A673 (cell line): ENCODE data around the gene SHANK3. TPM values are rescaled to one million over a fixed set of nuclear protein-coding genes. Genes with fewer than 3 reads are reported as not detected.

Experiments
- BruUV-seq: library from RNA; stranded (reverse); fragments of 400-500 nt; replicated peaks from 2 replicates; lab custom pipeline; 2021; lab: Mats Ljungman, UMichigan
- CTCF ChIA-PET: fragments of 300-600 bp; sonication (Branson Sonifier 250); formaldehyde crosslinking; loops from one replicate; lab custom pipeline; 2022; ENCODE audit warnings: antibody characterized with exemption; lab: Charles Lee
- POLR2A ChIA-PET: fragments of 300-600 bp; sonication (Branson Sonifier 250); formaldehyde crosslinking; loops from one replicate; lab custom pipeline; 2022; ENCODE audit warnings: antibody characterized with exemption; ENCODE audit not compliant: low non-redundant PET; lab: Charles Lee
- DNase-seq: peaks from one replicate; pipeline ENCODE4 v3.0.0-alpha.2; 2015; ENCODE audit warnings: low spot score
- H3K27ac ChIP-seq: fragments of 200-600 bp; sonication (generic); 2 replicates; pipeline ENCODE4 v1.5.1; 2016; ENCODE audit warnings: mixed run types, low read depth, mild to moderate bottlenecking, mixed read lengths, antibody characterized with exemption, low read length; ENCODE audit not compliant: poor library complexity, severe bottlenecking
- H3K27me3 ChIP-seq: fragments of 200-600 bp; sonication (generic); replicated peaks from 2 replicates; pipeline ENCODE4 v1.6.1; 2017; ENCODE audit warnings: mixed run types, low read depth, mild to moderate bottlenecking, mixed read lengths, antibody characterized with exemption, low read length; ENCODE audit not compliant: insufficient read depth, poor library complexity
- H3K36me3 ChIP-seq: fragments of 200-600 bp; sonication (generic); 2 replicates; pipeline ENCODE4 v1.6.1; 2016; ENCODE audit warnings: mixed run types, mild to moderate bottlenecking, mixed read lengths, antibody characterized with exemption, low read length; ENCODE audit not compliant: insufficient read depth, poor library complexity, severe bottlenecking
- H3K4me1 ChIP-seq: fragments of 200-600 bp; sonication (generic); 2 replicates; pipeline ENCODE4 v1.6.1; 2017; ENCODE audit warnings: mixed run types, mild to moderate bottlenecking, mixed read lengths, antibody characterized with exemption, low read length; ENCODE audit not compliant: insufficient read depth, poor library complexity, severe bottlenecking
- H3K4me3 ChIP-seq: fragments of 200-600 bp; sonication (generic); 2 replicates; pipeline ENCODE4 v1.5.1; 2016; ENCODE audit warnings: low read depth, mixed run types, mild to moderate bottlenecking, mixed read lengths, low read length; ENCODE audit not compliant: poor library complexity, severe bottlenecking
- H3K9me3 ChIP-seq: fragments of 200-600 bp; sonication (generic); 2 replicates; pipeline ENCODE4 v1.6.1; 2016; ENCODE audit warnings: mixed run types, low read depth, mild to moderate bottlenecking, mixed read lengths, antibody characterized with exemption, low read length; ENCODE audit not compliant: poor library complexity, severe bottlenecking
- CTCF ChIP-seq: fragments of 300-800, 200-600 bp; sonication (generic); conservative IDR thresholded peaks from 2 replicates; pipeline ENCODE4 v1.5.1; 2017; ENCODE audit warnings: low read depth, mild to moderate bottlenecking, antibody characterized with exemption, low read length, moderate library complexity, mixed read lengths
- EZH2 ChIP-seq: fragments of 200-600 bp; sonication (generic); IDR thresholded peaks from 2 replicates; pipeline ENCODE4 v1.6.1; 2017; ENCODE audit warnings: borderline replicate concordance, low read depth, mild to moderate bottlenecking, mixed read lengths, antibody characterized with exemption, low read length; ENCODE audit not compliant: poor library complexity, severe bottlenecking
- intact Hi-C: fragments of 100-400 bp; cut with micrococcal nuclease; formaldehyde crosslinking; loops from one replicate; pipeline ENCODE4 v1.10.0; 2022; ENCODE audit not compliant: unreplicated experiment
- total RNA-seq: library from RNA; stranded (reverse); gene quantifications from 2 replicates; pipeline ENCODE4 v1.2.3, GENCODE V29; 2021

The SHANK3 gene
- total RNA-seq, 1 experiment from 2014 or later: 4.4 TPM

- BruUV-seq: no TSS peak
- Histone ChIP-seq H3K4me1 (no peaks in the 10 kb centered on the region), H3K9me3 (no peaks in the 10 kb centered on the region), H3K36me3 (no peaks in the 10 kb centered on the region), H3K27ac (no peak overlapping the region), H3K27me3 (peaks cover 15% of the 10 kb centered on the region), H3K4me3 (no peak overlapping the region)
- POLR2A ChIA-PET: no interaction called here
- no peak for DNase-seq
- intact Hi-C loops: no loop called here
- TF ChIP-seq CTCF (no peak), EZH2 (no peak)
- CTCF ChIA-PET: interaction anchor here (0.5 kb wide), 1 partner anchor 389 kb away, joined by 3 read pairs; the partner anchor contains the start of gene DENND6B
Observed at GRCh38 chr22:50715250-50715649, 42.6 kb downstream of the SHANK3 start.

- Histone ChIP-seq H3K27me3 (peaks cover 18% of the 10 kb centered on the region), H3K4me3 (no peak overlapping the region), H3K4me1 (no peaks in the 10 kb centered on the region), H3K9me3 (no peaks in the 10 kb centered on the region), H3K36me3 (no peaks in the 10 kb centered on the region), H3K27ac (no peak overlapping the region)
- TF ChIP-seq CTCF: no peak
- no peak for TF ChIP-seq EZH2
- no TSS peak for BruUV-seq
- intact Hi-C loops: no loop called here
- CTCF ChIA-PET: interaction anchor here (0.5 kb wide), 1 partner anchor 389 kb away, joined by 3 read pairs; the partner anchor contains the start of gene DENND6B
- DNase-seq: no peak
- POLR2A ChIA-PET: no interaction called here
Observed at GRCh38 chr22:50715776-50716175, 43.2 kb downstream of the SHANK3 start.

GRCh38 chr22:50716290-50717024 is 43.8 kb downstream of the SHANK3 start:
- POLR2A ChIA-PET: no interaction called here
- CTCF ChIA-PET: no interaction called here

More at GRCh38 chr22:50716290-50717024, 43.8 kb downstream of the SHANK3 start:
- intact Hi-C loops: no loop called here
- Histone ChIP-seq H3K4me3 (no peak overlapping the region), H3K9me3 (no peaks in the 10 kb centered on the region), H3K27ac (no peak overlapping the region), H3K4me1 (no peaks in the 10 kb centered on the region), H3K36me3 (no peaks in the 10 kb centered on the region), H3K27me3 (peaks cover 22% of the 10 kb centered on the region)
- TF ChIP-seq EZH2 (no peak), CTCF (no peak)
- BruUV-seq: no TSS peak
- DNase-seq: no peak
